ENCODE measurements around the gene HBS1L.
A peak's percentile ranks its signal among the peaks of the same experiment; 100 is the strongest.
"Not testable (repeated sequence)": the region's sequence is repeated elsewhere in the genome, so short reads cannot be mapped to it uniquely, and the experiment has no call there.

Gene HBS1L

GRCh38 chr6:135073756-135074393 lies 19.3 kb upstream of the HBS1L start:
- DNase-seq: no peak

- DNase-seq: no peak
Observed at GRCh38 chr6:135073217-135073616, 18.6 kb upstream of the HBS1L start.

- no peak for DNase-seq
Observed at GRCh38 chr6:135072753-135073152, 18.1 kb upstream of the HBS1L start.

GRCh38 chr6:135071541-135071940 lies 16.9 kb upstream of the HBS1L start:
- no peak for DNase-seq

- no peak for DNase-seq
Observed at GRCh38 chr6:135067911-135068310, 13.3 kb upstream of the HBS1L start.

GRCh38 chr6:135066806-135067205 lies 12.2 kb upstream of the HBS1L start:
- no peak for DNase-seq

GRCh38 chr6:135066397-135066796 lies 11.8 kb upstream of the HBS1L start:
- DNase-seq: no peak

- no peak for DNase-seq
Observed at GRCh38 chr6:135064586-135064985, 10.0 kb upstream of the HBS1L start.

GRCh38 chr6:135063926-135064325 lies 9.3 kb upstream of the HBS1L start:
- DNase-seq: no peak

GRCh38 chr6:135062735-135063134 lies 8.1 kb upstream of the HBS1L start:
- DNase-seq: no peak

GRCh38 chr6:135060076-135060475 lies 5.5 kb upstream of the HBS1L start:
- no peak for DNase-seq

- DNase-seq: not testable (repeated sequence)
Observed at GRCh38 chr6:135058299-135058698, 3.7 kb upstream of the HBS1L start.

GRCh38 chr6:135056632-135057031 lies 2.0 kb upstream of the HBS1L start:
- DNase-seq: no peak

- peak; percentile 30 for DNase-seq
Observed at GRCh38 chr6:135054226-135054568, 425 bp downstream of the HBS1L start.

GRCh38 chr6:135053406-135053805 lies 1.2 kb downstream of the HBS1L start:
- DNase-seq: no peak

GRCh38 chr6:135052939-135053338 lies 1.7 kb downstream of the HBS1L start:
- DNase-seq: no peak

- no peak for DNase-seq
Observed at GRCh38 chr6:135048915-135049314, 5.7 kb downstream of the HBS1L start.

- no peak for DNase-seq
Observed at GRCh38 chr6:135047336-135047735, 7.3 kb downstream of the HBS1L start.

GRCh38 chr6:135046912-135047311 lies 7.7 kb downstream of the HBS1L start:
- no peak for DNase-seq

- DNase-seq: no peak
Observed at GRCh38 chr6:135044639-135045038, 10.0 kb downstream of the HBS1L start.

GRCh38 chr6:135043846-135044245 lies 10.8 kb downstream of the HBS1L start:
- DNase-seq: no peak

GRCh38 chr6:135043364-135043763 lies 11.3 kb downstream of the HBS1L start:
- no peak for DNase-seq

GRCh38 chr6:135038335-135038734 lies 16.3 kb downstream of the HBS1L start:
- DNase-seq: no peak

GRCh38 chr6:135037541-135037940 lies 17.1 kb downstream of the HBS1L start:
- DNase-seq: no peak

GRCh38 chr6:135036731-135037420 lies 17.7 kb downstream of the HBS1L start:
- no peak for DNase-seq
